ENCODE data around the gene FMNL1.
"Not testable (repeated sequence)": the region's sequence is repeated elsewhere in the genome, so short reads cannot be mapped to it uniquely, and the experiment has no call there.

FMNL1 gene

GRCh38 chr17:45235416-45236281 is 14.0 kb downstream of the FMNL1 start:
- peak; percentile 43 to 62 for DNase-seq

- DNase-seq, result no peak
Observed at GRCh38 chr17:45236282-45236606, 14.6 kb downstream of the FMNL1 start.

GRCh38 chr17:45237686-45238085 is 16.0 kb downstream of the FMNL1 start:
- DNase-seq, result no peak

- no peak for DNase-seq
Observed at GRCh38 chr17:45238155-45238774, 16.6 kb downstream of the FMNL1 start.

GRCh38 chr17:45240905-45241327 is 19.2 kb downstream of the FMNL1 start:
- DNase-seq, result no peak

- DNase-seq, result no peak
Observed at GRCh38 chr17:45241328-45242028, 19.8 kb downstream of the FMNL1 start.

- DNase-seq, result no peak
Observed at GRCh38 chr17:45242029-45242414, 20.3 kb downstream of the FMNL1 start.

- DNase-seq, result peak in 1 of 2 experiments; percentile 30
Observed at GRCh38 chr17:45243750-45244149, 22.1 kb downstream of the FMNL1 start.

GRCh38 chr17:45244725-45245656 is 23.3 kb downstream of the FMNL1 start:
- no peak for DNase-seq

GRCh38 chr17:45246338-45246737 is 24.7 kb downstream of the FMNL1 start:
- DNase-seq, result no peak

GRCh38 chr17:45246861-45247428 is 25.3 kb downstream of the FMNL1 start:
- peak; percentile 37 to 53 for DNase-seq

GRCh38 chr17:45247429-45248131 is 25.9 kb downstream of the FMNL1 start:
- DNase-seq, result peak; percentile 97 to 99

GRCh38 chr17:45248132-45248957 is 26.7 kb downstream of the FMNL1 start:
- no peak for DNase-seq

- DNase-seq, result no peak
Observed at GRCh38 chr17:45251931-45252330, 30.2 kb downstream of the FMNL1 start.

- DNase-seq, result not testable (repeated sequence)
Observed at GRCh38 chr17:45253237-45253636, 31.6 kb downstream of the FMNL1 start.

- no peak for DNase-seq
Observed at GRCh38 chr17:45253879-45254278, 32.2 kb downstream of the FMNL1 start.

GRCh38 chr17:45255358-45255757 is 33.7 kb downstream of the FMNL1 start:
- no peak for DNase-seq

GRCh38 chr17:45256114-45256966 is 34.7 kb downstream of the FMNL1 start:
- DNase-seq, result no peak

GRCh38 chr17:45257115-45257514 is 35.4 kb downstream of the FMNL1 start:
- DNase-seq, result no peak

- no peak for DNase-seq
Observed at GRCh38 chr17:45258981-45259380, 37.3 kb downstream of the FMNL1 start.

All from SHP77 (cell line).